HG03066 (cell line): ENCODE data around the gene UCKL1.
"Not testable (repeated sequence)": the region's sequence is repeated elsewhere in the genome, so short reads cannot be mapped to it uniquely, and the experiment has no call there.

Experiments
- ATAC-seq: cut with Tn5 transposase; IDR thresholded peaks from one replicate; pipeline ENCODE4 v1.9.1; 2021; ENCODE audit warnings: low read depth; ENCODE audit not compliant: unreplicated experiment

UCKL1 gene

GRCh38 chr20:63955827-63956663 lies at the start of gene UCKL1:
Gene UCKL1, minus strand, starts transcription at chr20:63956416. Its CDS starts 44 bp downstream, at chr20:63956372.
- ATAC-seq = peak; percentile 69

DNA sequence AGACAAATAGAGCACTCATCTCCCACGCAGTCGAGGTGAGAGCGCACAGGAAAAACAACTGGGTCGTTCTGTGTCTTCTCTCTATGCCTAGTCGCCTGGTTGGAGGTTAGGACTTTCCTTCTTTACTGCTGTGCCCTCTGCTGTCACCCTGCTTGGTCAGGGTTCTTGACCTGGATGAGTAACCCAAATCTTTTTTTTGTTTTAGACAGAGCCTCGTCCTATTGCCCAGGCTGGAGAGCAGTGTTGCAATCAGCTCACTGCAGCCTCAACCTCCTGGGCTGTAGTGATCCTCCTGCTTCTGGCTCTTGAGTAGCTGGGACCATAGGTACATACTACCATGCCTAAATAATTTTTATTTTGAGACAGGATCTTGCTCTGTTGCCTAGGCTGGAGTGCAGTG lies 49.2 kb upstream of the UCKL1 start:
- ATAC-seq = no peak

GRCh38 chr20:64003960-64004725 lies 47.9 kb upstream of the UCKL1 start:
- no peak for ATAC-seq

- ATAC-seq = no peak
Measured at GRCh38 chr20:64001607-64002011, 45.4 kb upstream of the UCKL1 start.

- ATAC-seq = no peak
Measured at GRCh38 chr20:64000906-64001305, 44.7 kb upstream of the UCKL1 start.

DNA sequence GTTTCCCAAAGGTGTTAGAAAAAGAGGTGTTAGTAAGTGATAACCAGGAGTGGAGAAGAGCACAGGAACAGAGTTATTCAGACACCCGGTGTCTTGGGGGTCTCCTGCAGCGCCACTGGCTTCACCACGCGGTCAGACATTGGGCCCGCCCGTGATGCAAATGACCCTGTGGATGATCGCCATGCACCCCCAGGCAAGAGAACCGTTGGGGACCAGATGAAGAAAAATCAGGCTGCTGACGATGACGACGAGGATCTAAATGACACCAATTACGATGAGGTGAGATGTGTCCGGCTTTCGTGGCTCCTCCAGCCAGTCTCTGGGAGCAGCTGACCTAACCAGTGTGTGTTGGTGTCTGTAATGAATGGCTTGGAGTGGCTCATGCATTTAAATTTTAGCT lies 26.7 kb upstream of the UCKL1 start:
- ATAC-seq = no peak

DNA sequence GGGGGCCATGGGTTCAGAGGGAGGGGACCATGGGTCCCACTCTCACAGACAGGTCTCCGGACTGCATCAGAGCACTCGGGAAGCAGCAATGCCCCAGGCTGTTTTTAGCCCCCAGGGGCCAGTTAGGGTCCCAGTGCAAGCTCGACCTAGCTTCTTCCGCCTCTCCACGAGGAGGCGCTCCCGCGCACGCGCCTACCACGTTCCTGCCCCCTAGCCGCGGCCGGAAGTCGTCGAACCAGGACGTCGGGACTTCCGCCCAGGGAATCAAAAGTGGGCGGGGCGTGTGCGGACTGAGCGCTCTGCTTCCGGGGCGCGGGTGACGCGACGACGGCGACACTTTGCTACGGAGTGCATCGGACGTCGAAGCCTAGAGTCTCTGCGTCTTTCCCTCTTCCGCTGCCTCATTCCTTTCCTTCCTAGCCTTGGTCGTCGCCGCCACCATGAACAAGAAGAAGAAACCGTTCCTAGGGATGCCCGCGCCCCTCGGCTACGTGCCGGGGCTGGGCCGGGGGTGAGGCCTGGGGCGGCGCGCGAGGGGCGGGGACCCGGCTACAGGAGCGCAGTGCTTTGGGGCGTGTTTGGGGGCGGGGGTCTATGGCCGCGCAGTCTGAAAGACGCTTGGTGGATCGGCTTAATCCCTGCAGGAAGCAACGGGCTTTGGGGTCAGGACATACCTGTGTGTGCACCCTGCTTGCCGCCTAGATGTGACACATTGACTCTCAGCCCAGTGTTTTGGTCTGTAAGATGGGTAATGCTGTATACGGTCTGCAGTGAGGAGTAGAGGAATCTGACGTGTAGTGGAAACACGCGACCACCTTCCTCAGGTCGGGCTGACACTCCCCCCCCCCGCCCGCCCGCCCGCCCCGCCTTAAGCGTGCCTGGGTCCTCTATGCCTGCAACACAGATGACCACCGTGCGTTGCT lies 24.9 kb upstream of the UCKL1 start, which contains the start of gene PRPF6:
TSS of gene PRPF6 (plus strand) at position 327 of the 923 bp plus-strand sequence. CDS start at position 441, 114 bp downstream.
- peak; percentile 41 for ATAC-seq

GRCh38 chr20:63980317-63980805 lies 24.1 kb upstream of the UCKL1 start:
- ATAC-seq = no peak

DNA sequence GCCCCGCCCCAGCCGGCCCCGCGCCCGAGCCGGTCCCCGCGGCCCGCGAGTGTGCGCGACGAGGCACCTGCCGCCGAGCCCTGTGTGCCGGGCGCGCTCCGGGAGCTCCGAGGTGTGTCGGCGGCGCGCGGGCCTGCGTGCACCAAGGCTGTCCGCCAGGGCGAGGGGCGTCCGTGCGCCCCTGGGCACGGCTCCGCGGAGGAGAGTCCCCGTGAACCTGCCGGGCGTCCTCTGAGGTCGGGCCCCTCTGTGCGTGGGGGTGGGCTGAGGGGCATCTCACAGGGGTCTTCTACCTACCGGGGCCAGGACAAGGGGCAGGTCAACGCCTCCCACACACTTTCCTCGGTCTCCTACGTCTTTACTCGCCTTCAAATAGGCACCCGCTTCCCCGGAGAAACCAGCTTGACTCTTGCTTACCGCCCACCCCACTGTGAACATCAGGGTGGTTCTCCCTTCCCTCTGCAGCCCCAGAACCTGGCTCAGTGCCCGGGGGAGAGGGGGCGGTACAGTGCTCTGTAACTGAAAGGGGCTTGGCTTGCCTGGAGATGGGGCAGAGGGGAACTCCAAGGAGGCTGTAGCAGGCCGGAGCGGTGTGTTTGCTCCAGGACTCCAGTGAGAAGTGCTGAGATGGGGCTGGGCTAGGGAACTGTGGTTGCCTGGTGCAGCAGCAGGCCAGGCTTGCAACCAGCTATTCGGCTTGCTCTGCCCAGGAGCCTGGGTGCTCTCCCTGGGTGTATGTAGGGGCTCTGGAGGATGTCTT lies 23.5 kb upstream of the UCKL1 start, which contains the start of gene SAMD10:
TSS of gene SAMD10 (minus strand) at position 86 of the 760 bp plus-strand sequence. CDS start 175 bp downstream, outside the sequence.
- ATAC-seq = no peak

DNA sequence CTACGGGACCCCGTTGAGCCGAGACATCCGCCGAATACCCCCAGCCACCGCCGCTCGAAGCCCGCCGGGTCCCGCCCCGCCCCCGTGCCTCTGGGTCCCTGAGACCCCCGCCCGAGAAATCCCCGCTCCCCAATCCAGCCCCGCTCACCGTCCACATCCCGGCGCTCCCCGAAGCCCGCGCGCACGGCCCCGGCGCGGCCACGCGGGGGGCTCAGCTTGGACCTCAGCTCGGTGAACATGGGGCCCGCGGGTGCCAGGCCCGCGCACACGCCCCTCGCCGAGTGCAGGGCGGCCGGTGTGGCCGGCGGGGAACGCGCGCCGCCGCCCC lies 23.0 kb upstream of the UCKL1 start:
- ATAC-seq = no peak

GRCh38 chr20:63978319-63979228 lies 22.4 kb upstream of the UCKL1 start:
- ATAC-seq = no peak

DNA sequence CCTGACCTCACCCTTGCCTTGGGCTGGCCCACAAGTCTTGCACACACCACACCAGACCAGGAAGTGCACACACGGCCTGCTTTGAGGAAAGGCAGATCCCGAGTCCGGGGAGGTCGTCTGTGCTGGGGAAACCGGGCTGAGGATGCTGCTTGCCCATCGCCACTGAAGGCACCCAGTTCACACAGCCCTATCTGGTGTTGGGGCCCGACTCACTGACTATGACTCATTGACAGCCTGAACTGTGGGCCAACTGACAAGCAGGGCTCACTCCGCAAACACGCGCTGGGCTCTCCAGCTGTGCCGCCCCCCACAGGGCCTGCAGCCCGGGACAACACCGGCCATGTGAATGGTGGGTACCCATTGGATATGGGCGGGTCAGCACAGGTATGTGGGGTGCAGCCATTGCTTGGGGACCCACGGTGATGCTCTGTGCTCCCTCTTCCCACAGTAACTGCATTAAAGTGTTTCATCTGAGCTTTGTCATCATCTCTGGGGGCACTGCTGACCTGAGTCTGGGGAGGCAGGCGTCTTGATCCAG lies 21.6 kb upstream of the UCKL1 start:
- ATAC-seq = no peak

GRCh38 chr20:63976980-63977738 lies 20.9 kb upstream of the UCKL1 start:
- ATAC-seq = no peak

- not testable (repeated sequence) for ATAC-seq
Measured at GRCh38 chr20:63976511-63976910, 20.3 kb upstream of the UCKL1 start.

DNA sequence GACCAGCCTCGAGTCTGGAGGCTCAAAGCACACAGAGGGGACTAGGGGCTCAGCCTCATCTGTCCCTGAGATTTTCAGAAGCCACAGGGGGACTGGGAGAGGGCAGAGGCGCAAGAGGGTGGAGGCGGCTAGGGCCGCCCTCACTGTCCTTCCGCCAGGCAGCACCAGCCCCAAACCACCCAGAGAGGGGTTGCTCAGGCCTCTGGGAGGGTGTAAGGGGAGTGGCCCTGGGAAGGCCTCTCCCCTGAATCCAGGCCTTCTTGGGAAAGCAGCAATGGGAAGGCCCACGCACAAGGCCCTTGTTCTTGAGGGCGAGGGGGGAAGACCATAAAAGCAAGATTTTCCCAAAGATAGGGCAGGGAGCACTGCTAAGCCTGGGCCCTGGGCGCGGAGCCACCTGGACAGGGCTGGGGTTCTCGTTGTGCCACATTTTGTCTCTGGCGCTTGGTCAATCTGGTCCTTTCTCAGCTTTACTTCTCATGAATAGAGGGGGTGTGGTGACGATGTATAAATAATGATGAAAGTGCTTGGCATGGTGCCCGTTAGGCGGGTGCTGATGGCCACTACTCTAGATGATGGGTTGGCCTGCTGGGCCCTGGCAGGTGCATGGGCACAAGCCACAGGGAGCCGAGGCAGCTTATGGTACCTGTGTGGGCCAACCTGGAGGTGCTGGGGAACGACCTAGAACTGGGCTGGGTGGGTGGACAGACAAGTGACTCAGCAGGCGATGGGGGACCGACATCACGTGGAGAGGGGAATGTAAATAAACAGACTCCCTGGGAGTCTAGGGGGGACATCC lies 18.4 kb upstream of the UCKL1 start:
- no peak for ATAC-seq

GRCh38 chr20:63973636-63974401 lies 17.6 kb upstream of the UCKL1 start:
- no peak for ATAC-seq
